Mucosa of rectum (tissue), 2 donors: ENCODE data around the gene PHC1.
"Not testable (repeated sequence)": the region's sequence is repeated elsewhere in the genome, so short reads cannot be mapped to it uniquely, and the experiment has no call there.

Source experiments
- H3K27ac ChIP-seq, 2 donors: one replicate each; pipeline ENCODE4 v1.7.0; 2013; ENCODE audit warnings: inconsistent platforms in 2 of 2, low read depth in 2 of 2, low read length in 2 of 2
- H3K27me3 ChIP-seq, 2 donors: one replicate each; pipeline ENCODE4 v1.7.0; 2013; ENCODE audit warnings: low read length in 2 of 2; ENCODE audit not compliant: control insufficient read depth in 2 of 2, insufficient read depth in 2 of 2
- H3K36me3 ChIP-seq, 2 donors: one replicate each; pipeline ENCODE4 v1.7.0; 2013; ENCODE audit warnings: low read length in 2 of 2; ENCODE audit not compliant: control insufficient read depth in 2 of 2, insufficient read depth in 2 of 2
- H3K4me1 ChIP-seq, 2 donors: one replicate each; pipeline ENCODE4 v1.7.0; 2013; ENCODE audit warnings: low read length in 2 of 2, mild to moderate bottlenecking in 1 of 2; ENCODE audit not compliant: control insufficient read depth in 2 of 2, insufficient read depth in 2 of 2
- H3K4me3 ChIP-seq, 2 donors: one replicate each; pipeline ENCODE4 v1.7.0; 2013; ENCODE audit warnings: low read length in 2 of 2
- H3K9ac ChIP-seq, 2 donors: one replicate each; pipeline ENCODE4 v1.7.0; 2013; ENCODE audit warnings: low read length in 2 of 2, low read depth in 1 of 2, mild to moderate bottlenecking in 1 of 2
- H3K9me3 ChIP-seq, 2 donors: one replicate each; pipeline ENCODE4 v1.7.0; 2013; ENCODE audit warnings: low read length in 2 of 2; ENCODE audit not compliant: control insufficient read depth in 2 of 2
- donor health status: healthy.
- donor health status: Normal muscosa, but diverticular disease.

Gene PHC1

GRCh38 chr12:8914033-8914715, at the start of gene PHC1:
Gene PHC1 (plus strand): TSS chr12:8914509. CDS start chr12:8917678, 3,169 bp downstream.
- Histone ChIP-seq H3K27ac (peak within 1 kb of the TSS; percentile 71 to 74), H3K4me3 (peak within 1 kb of the TSS; percentile 89 to 90), H3K9ac (peak within 1 kb of the TSS; percentile 66 to 68)
- not testable (repeated sequence) for H3K4me1 ChIP-seq, H3K9me3 ChIP-seq, H3K27me3 ChIP-seq, H3K36me3 ChIP-seq

GRCh38 chr12:8866429-8866828, 47.9 kb upstream of the PHC1 start:
- no peaks in the 10 kb centered on the region for H3K36me3 ChIP-seq
- H3K4me1 ChIP-seq = no peaks in the 10 kb centered on the region
- H3K27ac ChIP-seq = no peak overlapping the region
- no peaks in the 10 kb centered on the region for H3K27me3 ChIP-seq
- H3K9me3 ChIP-seq = no peaks in the 10 kb centered on the region
- no peak overlapping the region for H3K9ac ChIP-seq
- H3K4me3 ChIP-seq = no peak overlapping the region

- H3K9ac ChIP-seq = no peak overlapping the region
- no peaks in the 10 kb centered on the region for H3K27me3 ChIP-seq
- no peaks in the 10 kb centered on the region for H3K4me1 ChIP-seq
- no peaks in the 10 kb centered on the region for H3K9me3 ChIP-seq
- H3K27ac ChIP-seq = no peak overlapping the region
- no peaks in the 10 kb centered on the region for H3K36me3 ChIP-seq
- H3K4me3 ChIP-seq = no peak overlapping the region
Observed at GRCh38 chr12:8867009-8867408, 47.3 kb upstream of the PHC1 start.

GRCh38 chr12:8867786-8868185, 46.5 kb upstream of the PHC1 start:
- no peaks in the 10 kb centered on the region for H3K27me3 ChIP-seq

GRCh38 chr12:8870586-8870985, 43.7 kb upstream of the PHC1 start:
- Histone ChIP-seq H3K36me3 (no peaks in the 10 kb centered on the region), H3K9me3 (no peaks in the 10 kb centered on the region), H3K4me1 (no peaks in the 10 kb centered on the region), H3K4me3 (no peak overlapping the region), H3K9ac (no peak overlapping the region), H3K27me3 (no peaks in the 10 kb centered on the region), H3K27ac (no peak overlapping the region)

More at GRCh38 chr12:8867786-8868185, 46.5 kb upstream of the PHC1 start:
- Histone ChIP-seq H3K4me1 (no peaks in the 10 kb centered on the region), H3K9ac (no peak overlapping the region), H3K36me3 (no peaks in the 10 kb centered on the region), H3K4me3 (no peak overlapping the region), H3K9me3 (no peaks in the 10 kb centered on the region), H3K27ac (no peak overlapping the region)

- H3K9ac ChIP-seq = no peak overlapping the region
- H3K9me3 ChIP-seq = no peaks in the 10 kb centered on the region
- no peaks in the 10 kb centered on the region for H3K4me1 ChIP-seq
- no peak overlapping the region for H3K4me3 ChIP-seq
- H3K27ac ChIP-seq = no peak overlapping the region
- no peaks in the 10 kb centered on the region for H3K27me3 ChIP-seq
- no peaks in the 10 kb centered on the region for H3K36me3 ChIP-seq
Observed at GRCh38 chr12:8871068-8871467, 43.2 kb upstream of the PHC1 start.

- Histone ChIP-seq H3K36me3 (no peaks in the 10 kb centered on the region), H3K9ac (no peak overlapping the region), H3K27ac (no peak overlapping the region), H3K4me1 (no peaks in the 10 kb centered on the region), H3K9me3 (no peaks in the 10 kb centered on the region), H3K4me3 (no peak overlapping the region), H3K27me3 (no peaks in the 10 kb centered on the region)
Observed at GRCh38 chr12:8876887-8877286, 37.4 kb upstream of the PHC1 start.

GRCh38 chr12:8886502-8887284, 27.6 kb upstream of the PHC1 start:
- H3K4me1 ChIP-seq = no peaks in the 10 kb centered on the region
- H3K27ac ChIP-seq = no peak overlapping the region
- H3K4me3 ChIP-seq = no peak overlapping the region
- H3K9me3 ChIP-seq = no peaks in the 10 kb centered on the region
- H3K9ac ChIP-seq = no peak overlapping the region
- H3K27me3 ChIP-seq = no peaks in the 10 kb centered on the region
- no peaks in the 10 kb centered on the region for H3K36me3 ChIP-seq

- H3K36me3 ChIP-seq = no peaks in the 10 kb centered on the region
- no peaks in the 10 kb centered on the region for H3K9me3 ChIP-seq
- H3K4me1 ChIP-seq = no peaks in the 10 kb centered on the region
- H3K27me3 ChIP-seq = no peaks in the 10 kb centered on the region
- H3K4me3 ChIP-seq = no peak overlapping the region
- no peak overlapping the region for H3K9ac ChIP-seq
- H3K27ac ChIP-seq = no peak overlapping the region
Observed at GRCh38 chr12:8887285-8887715, 27.0 kb upstream of the PHC1 start.

GRCh38 chr12:8890313-8891085, 23.8 kb upstream of the PHC1 start:
- Histone ChIP-seq H3K36me3 (no peaks in the 10 kb centered on the region), H3K4me1 (no peaks in the 10 kb centered on the region), H3K9ac (peak overlapping the region; percentile 37 to 63), H3K27ac (no peak overlapping the region), H3K27me3 (no peaks in the 10 kb centered on the region), H3K4me3 (peak overlapping the region; percentile 61 to 78), H3K9me3 (no peaks in the 10 kb centered on the region)
